ENCODE results near the gene C20orf173.

The C20orf173 gene

GRCh38 chr20:35561671-35562070 is 32.2 kb upstream of the C20orf173 start:
- DNase-seq, result no peak
- no peak overlapping the region for H3K4me3 ChIP-seq
- intact Hi-C loops (cut with DNase I; ENCODE audit: low total_unique reads), result no loop called here
- H3K4me1 ChIP-seq, result no peaks in the 10 kb centered on the region
- H3K27me3 ChIP-seq, result no peaks in the 10 kb centered on the region
- H3K9me3 ChIP-seq, result no peaks in the 10 kb centered on the region
- H3K36me3 ChIP-seq, result peaks cover 0 to 40% (median 9%) of the 10 kb centered on the region in 3 donors
- no peak overlapping the region for H3K27ac ChIP-seq
- TF ChIP-seq, protein P1, sequence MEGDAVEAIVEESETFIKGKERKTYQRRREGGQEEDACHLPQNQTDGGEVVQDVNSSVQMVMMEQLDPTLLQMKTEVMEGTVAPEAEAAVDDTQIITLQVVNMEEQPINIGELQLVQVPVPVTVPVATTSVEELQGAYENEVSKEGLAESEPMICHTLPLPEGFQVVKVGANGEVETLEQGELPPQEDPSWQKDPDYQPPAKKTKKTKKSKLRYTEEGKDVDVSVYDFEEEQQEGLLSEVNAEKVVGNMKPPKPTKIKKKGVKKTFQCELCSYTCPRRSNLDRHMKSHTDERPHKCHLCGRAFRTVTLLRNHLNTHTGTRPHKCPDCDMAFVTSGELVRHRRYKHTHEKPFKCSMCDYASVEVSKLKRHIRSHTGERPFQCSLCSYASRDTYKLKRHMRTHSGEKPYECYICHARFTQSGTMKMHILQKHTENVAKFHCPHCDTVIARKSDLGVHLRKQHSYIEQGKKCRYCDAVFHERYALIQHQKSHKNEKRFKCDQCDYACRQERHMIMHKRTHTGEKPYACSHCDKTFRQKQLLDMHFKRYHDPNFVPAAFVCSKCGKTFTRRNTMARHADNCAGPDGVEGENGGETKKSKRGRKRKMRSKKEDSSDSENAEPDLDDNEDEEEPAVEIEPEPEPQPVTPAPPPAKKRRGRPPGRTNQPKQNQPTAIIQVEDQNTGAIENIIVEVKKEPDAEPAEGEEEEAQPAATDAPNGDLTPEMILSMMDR (IDR thresholded peaks at IDR 0.05), result no peak

GRCh38 chr20:35561268-35561667 is 31.8 kb upstream of the C20orf173 start:
- intact Hi-C loops (cut with DNase I; ENCODE audit: low total_unique reads), result no loop called here
- H3K27ac ChIP-seq, result no peak overlapping the region
- no peak for DNase-seq
- no peaks in the 10 kb centered on the region for H3K9me3 ChIP-seq
- H3K36me3 ChIP-seq, result peaks cover 0 to 44% (median 13%) of the 10 kb centered on the region in 3 donors
- H3K27me3 ChIP-seq, result no peaks in the 10 kb centered on the region
- no peaks in the 10 kb centered on the region for H3K4me1 ChIP-seq
- no peak overlapping the region for H3K4me3 ChIP-seq
- TF ChIP-seq, protein P1 (IDR thresholded peaks at IDR 0.05), result peak in 1 of 2 experiments; percentile 13

DNA sequence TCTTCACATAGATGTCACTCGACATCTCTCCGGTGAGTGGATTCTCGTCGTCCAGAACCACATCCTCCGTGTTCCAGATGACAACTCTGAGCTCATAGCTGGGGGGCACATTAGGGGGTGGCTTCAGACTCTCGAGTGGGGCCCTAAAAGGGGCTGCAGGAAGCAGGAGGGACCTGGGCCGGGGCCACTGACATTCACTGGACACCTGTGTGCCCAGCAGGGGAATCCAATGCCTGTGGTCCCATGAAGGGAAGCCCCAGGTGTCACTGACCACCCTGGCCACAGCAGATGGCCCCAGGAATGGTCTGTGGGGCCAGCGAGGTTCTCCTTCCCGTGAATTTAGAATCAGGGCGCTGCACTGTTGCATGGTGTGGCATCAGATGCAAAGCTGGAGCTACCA is 31.1 kb upstream of the C20orf173 start:
- TF ChIP-seq, protein P1 (IDR thresholded peaks at IDR 0.05), result no peak
- no peak for DNase-seq
- Histone ChIP-seq H3K4me1 (no peaks in the 10 kb centered on the region), H3K27ac (no peak overlapping the region), H3K27me3 (no peaks in the 10 kb centered on the region), H3K36me3 (peaks cover 0 to 51% (median 18%) of the 10 kb centered on the region in 3 donors), H3K4me3 (no peak overlapping the region), H3K9me3 (no peaks in the 10 kb centered on the region)
- intact Hi-C loops (cut with DNase I; ENCODE audit: low total_unique reads), result no loop called here

GRCh38 chr20:35560105-35560511 is 30.7 kb upstream of the C20orf173 start:
- Histone ChIP-seq H3K4me1 (no peaks in the 10 kb centered on the region), H3K9me3 (no peaks in the 10 kb centered on the region), H3K27me3 (no peaks in the 10 kb centered on the region), H3K27ac (no peak overlapping the region), H3K4me3 (no peak overlapping the region), H3K36me3 (peaks cover 0 to 56% (median 22%) of the 10 kb centered on the region in 3 donors)
- TF ChIP-seq, protein P1 (IDR thresholded peaks at IDR 0.05), result no peak
- DNase-seq, result no peak
- intact Hi-C loops (cut with DNase I; ENCODE audit: low total_unique reads), result no loop called here

DNA sequence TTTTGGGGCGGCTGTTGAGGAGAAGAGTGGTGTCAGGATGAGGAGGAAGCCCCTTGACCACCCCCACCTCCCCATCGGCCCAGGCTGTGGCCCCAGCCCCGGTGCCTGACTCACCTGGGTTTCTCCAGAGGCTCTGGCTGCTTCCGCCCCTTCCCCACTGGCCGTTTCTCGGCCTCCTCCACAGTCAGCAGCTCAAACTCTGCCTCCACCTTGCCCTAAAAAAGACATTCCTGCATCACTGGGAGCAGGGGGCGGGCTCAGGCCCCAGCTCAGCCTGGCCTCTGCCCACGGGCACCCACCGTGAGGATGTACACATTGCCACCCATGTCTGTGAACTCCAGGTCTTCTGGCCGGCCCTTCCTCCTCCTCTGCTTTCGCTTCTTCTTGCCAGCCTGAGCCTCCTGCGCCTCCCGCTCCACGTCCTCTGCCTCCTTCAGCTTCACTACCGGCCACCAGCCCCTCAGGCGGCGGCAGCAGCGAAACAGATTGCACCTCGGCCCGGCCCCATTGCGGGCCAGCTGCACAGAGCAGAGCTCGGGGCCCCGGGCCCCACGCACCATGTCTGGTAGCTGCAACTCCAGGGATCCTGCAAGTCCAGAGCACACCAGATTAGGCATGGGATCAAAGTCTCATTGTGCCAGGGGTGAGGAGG is 29.7 kb upstream of the C20orf173 start:
- DNase-seq, result no peak
- peaks cover 0 to 65% (median 30%) of the 10 kb centered on the region in 3 donors for H3K36me3 ChIP-seq
- H3K27ac ChIP-seq, result no peak overlapping the region
- H3K4me3 ChIP-seq, result no peak overlapping the region
- H3K9me3 ChIP-seq, result no peaks in the 10 kb centered on the region
- H3K27me3 ChIP-seq, result no peaks in the 10 kb centered on the region
- H3K4me1 ChIP-seq, result no peaks in the 10 kb centered on the region
- TF ChIP-seq, protein P1 (IDR thresholded peaks at IDR 0.05), result no peak
- intact Hi-C loops (cut with DNase I; ENCODE audit: low total_unique reads), result no loop called here

All from tibial artery (tissue), 4 donors.